Measurements from ENCODE around the gene CD247.

Gene CD247

DNA sequence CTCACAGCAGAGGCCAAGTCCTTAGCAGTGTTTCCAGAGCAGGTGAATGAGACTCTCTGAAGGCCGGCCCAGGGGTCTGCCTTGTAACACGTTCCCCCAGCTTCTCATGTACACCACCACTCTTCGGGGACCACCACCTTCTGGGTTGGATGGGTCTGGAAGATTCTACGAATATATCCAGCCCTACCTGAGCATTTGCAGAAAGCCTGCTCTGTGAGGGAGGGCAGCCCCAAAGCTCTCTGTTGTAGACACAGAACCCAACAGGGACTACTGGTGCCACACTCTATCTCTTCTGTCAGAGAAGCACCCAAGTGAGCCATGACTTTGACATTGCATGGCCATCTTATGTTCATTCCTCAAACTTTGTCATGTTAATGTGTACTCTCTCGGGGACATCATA, 61.8 kb downstream of the CD247 start:
- Histone ChIP-seq H3K27me3 (ENCODE audit: control insufficient read depth, insufficient read depth, low read length) (peaks cover 39% of the 10 kb centered on the region), H3K9ac (ENCODE audit: low read length) (no peak overlapping the region), H3K36me3 (ENCODE audit: control insufficient read depth, insufficient read depth, low read length) (no peaks in the 10 kb centered on the region), H3K4me3 (ENCODE audit: low read depth, low read length) (peak overlapping the region; percentile 3; the same call in 1 of the 2 replicates), H3K27ac (ENCODE audit: low read depth, low read length) (no peak overlapping the region), H3K9me3 (ENCODE audit: control insufficient read depth, insufficient read depth, low read depth, low read length) (no peaks in the 10 kb centered on the region), H3K4me1 (ENCODE audit: control insufficient read depth, insufficient read depth, low read length) (peaks cover 26% of the 10 kb centered on the region; the same call in 1 of the 2 replicates)

DNA sequence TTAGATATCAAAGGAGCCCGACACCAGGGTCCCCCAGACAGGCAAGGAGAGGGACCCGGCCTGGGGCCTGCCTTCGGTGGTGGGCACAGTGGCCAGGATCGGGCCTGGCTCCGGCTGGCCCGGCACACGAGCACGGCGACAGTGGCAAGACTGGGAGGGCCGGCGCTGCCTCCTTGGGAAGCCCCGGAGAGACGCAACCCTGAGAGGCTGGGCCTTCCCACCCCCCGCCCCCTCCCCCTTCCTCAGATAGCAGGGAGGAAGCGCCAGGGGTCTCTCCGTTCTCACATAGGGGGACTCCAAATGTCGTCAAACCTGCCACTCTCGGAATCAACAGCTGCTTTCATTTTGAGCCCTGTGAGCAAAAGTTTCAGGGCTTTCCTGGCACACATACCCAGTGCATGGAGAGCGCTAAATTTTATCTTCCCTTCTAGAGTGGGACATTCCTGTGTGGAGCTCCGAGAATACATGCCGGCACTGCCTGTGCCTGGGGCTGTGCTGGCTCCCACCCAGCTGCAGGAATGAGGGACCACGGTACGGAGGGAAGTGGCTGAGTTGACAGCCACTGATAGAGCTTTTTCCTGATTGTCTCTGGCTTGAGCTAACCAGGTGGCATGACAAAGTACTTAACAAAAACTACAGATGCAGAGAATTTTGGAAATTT, 62.4 kb downstream of the CD247 start:
- Histone ChIP-seq H3K27ac (ENCODE audit: low read depth, low read length) (no peak overlapping the region), H3K4me3 (ENCODE audit: low read depth, low read length) (peak overlapping the region; percentile 68), H3K27me3 (ENCODE audit: control insufficient read depth, insufficient read depth, low read length) (peaks cover 39% of the 10 kb centered on the region), H3K36me3 (ENCODE audit: control insufficient read depth, insufficient read depth, low read length) (no peaks in the 10 kb centered on the region), H3K9ac (ENCODE audit: low read length) (no peak overlapping the region), H3K9me3 (ENCODE audit: control insufficient read depth, insufficient read depth, low read depth, low read length) (no peaks in the 10 kb centered on the region), H3K4me1 (ENCODE audit: control insufficient read depth, insufficient read depth, low read length) (peaks cover 26% of the 10 kb centered on the region; the same call in 1 of the 2 replicates)

DNA sequence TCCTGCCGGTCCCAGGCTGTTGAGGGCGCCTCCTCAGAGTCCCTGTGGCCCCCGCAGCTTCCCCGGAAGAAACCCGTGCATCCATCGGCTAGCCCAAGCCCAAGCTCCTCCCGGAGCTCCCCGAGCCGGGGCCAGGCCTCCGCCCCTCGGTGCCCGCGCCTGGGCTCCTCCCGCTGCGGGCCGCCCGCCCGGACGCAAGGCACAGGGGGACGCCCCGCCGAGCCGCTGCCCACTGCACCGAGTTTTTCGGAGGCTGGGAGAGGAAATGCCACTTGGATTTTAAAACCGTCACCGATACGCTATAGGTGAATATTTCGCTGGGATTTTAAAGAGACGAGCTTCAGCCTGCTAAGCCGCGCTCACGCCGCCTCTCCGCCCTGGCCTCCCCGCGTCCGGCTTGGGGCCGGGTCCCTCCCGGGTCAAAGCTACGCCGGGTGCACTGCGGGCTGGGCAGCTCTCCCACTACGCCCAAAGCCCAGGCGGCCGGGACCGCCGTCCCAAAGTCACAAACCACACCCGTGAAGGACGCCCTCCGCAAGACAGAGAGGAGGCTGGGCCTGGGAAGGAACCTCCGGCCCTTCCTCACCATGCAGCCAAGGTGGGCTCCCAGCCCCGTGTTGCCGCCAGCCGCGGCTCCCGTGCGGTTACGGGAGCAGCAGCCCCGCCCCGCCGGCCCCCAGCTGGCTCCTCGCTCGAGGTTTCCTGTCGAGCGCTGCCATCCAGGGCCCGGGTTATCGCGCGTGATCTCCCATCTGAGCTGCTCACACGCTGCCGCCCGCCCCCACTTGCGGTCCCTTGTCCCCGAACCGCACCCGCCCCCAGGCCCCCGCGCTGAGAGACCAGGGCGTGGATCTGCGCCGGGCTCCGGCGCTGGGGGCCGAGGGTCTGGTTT, 63.2 kb downstream of the CD247 start:
- Histone ChIP-seq H3K9ac (ENCODE audit: low read length) (peak overlapping the region; percentile 10), H3K4me3 (ENCODE audit: low read depth, low read length) (peak overlapping the region; percentile 68), H3K27me3 (ENCODE audit: control insufficient read depth, insufficient read depth, low read length) (peaks cover 39% of the 10 kb centered on the region), H3K9me3 (ENCODE audit: control insufficient read depth, insufficient read depth, low read depth, low read length) (no peaks in the 10 kb centered on the region), H3K36me3 (ENCODE audit: control insufficient read depth, insufficient read depth, low read length) (no peaks in the 10 kb centered on the region), H3K4me1 (ENCODE audit: control insufficient read depth, insufficient read depth, low read length) (peaks cover 26% of the 10 kb centered on the region; the same call in 1 of the 2 replicates), H3K27ac (ENCODE audit: low read depth, low read length) (no peak overlapping the region)

DNA sequence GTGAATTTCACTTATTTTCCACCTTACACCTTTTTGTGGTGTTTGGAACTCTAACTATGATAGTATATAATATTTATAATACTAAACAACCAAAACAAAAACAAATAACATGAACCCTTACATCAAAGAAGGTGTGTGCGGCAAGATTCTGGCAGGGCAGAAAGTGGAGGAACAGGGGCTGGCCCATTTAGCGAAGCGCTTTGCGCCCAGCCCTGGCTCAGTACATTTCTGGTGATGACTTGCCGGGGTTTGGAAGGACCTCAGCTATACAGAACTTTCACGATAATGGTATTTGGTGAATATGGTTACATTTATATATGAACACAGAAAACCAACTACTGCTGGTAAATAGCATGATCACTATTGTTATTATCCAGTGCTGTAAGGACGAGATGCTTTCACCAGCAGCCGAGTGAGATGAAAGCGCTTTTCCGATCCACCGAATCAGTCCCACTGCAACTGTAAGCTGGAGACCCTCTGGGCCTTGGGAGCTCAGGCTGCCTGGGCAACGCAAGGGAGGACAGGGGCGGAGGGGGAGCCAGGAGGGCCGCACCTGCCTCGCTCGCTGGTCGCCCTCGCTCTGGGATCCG, 63.9 kb downstream of the CD247 start:
- H3K27me3 ChIP-seq (ENCODE audit: control insufficient read depth, insufficient read depth, low read length): peaks cover 39% of the 10 kb centered on the region
- H3K9me3 ChIP-seq (ENCODE audit: control insufficient read depth, insufficient read depth, low read depth, low read length): no peaks in the 10 kb centered on the region
- H3K4me3 ChIP-seq (ENCODE audit: low read depth, low read length): peak overlapping the region; percentile 68
- H3K9ac ChIP-seq (ENCODE audit: low read length): no peak overlapping the region
- peaks cover 26% of the 10 kb centered on the region; the same call in 1 of the 2 replicates for H3K4me1 ChIP-seq (ENCODE audit: control insufficient read depth, insufficient read depth, low read length)
- no peak overlapping the region for H3K27ac ChIP-seq (ENCODE audit: low read depth, low read length)
- H3K36me3 ChIP-seq (ENCODE audit: control insufficient read depth, insufficient read depth, low read length): no peaks in the 10 kb centered on the region

DNA sequence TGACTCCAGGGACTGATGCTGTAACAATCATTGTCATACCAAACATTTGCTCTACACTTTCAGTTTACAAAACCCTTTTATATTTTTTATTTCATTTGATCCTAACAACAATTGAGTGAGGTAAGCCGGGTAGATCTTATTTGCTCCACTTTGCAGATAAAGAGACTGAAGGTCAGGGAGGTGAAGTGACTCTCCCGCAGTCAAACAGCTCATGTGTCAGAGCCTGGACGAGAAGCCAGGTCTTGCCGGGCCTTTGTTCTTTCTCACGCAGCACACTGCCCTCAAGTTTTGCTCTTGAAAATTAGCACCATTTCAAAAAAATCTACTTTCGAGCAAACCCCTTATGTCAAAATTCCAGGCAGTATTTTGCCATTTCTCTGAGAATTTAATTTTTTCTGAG, 65.2 kb downstream of the CD247 start:
- no peak overlapping the region for H3K9ac ChIP-seq (ENCODE audit: low read length)
- no peaks in the 10 kb centered on the region for H3K9me3 ChIP-seq (ENCODE audit: control insufficient read depth, insufficient read depth, low read depth, low read length)
- H3K4me1 ChIP-seq (ENCODE audit: control insufficient read depth, insufficient read depth, low read length): peaks cover 27% of the 10 kb centered on the region; the same call in 1 of the 2 replicates
- no peak overlapping the region for H3K4me3 ChIP-seq (ENCODE audit: low read depth, low read length)
- peaks cover 39% of the 10 kb centered on the region for H3K27me3 ChIP-seq (ENCODE audit: control insufficient read depth, insufficient read depth, low read length)
- no peak overlapping the region for H3K27ac ChIP-seq (ENCODE audit: low read depth, low read length)
- H3K36me3 ChIP-seq (ENCODE audit: control insufficient read depth, insufficient read depth, low read length): no peaks in the 10 kb centered on the region

DNA sequence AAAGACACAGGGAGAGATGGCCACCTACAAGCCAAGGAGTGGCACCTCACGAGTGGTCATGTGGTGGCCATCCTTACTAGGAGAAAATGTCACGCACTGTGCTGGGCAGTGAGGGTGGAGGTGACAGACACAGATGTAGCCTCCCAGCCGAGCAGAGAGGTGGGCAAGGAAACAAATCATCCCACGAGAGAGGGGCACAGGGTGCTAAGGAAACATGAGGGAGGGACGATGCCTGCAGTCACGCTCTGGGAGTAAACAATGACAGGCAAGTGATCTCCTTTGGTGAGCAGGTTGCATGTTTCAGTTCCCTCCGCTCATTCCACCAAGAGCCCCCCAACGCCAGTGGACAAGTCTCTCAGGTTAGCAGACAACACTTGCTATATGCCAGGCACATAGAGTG, 65.8 kb downstream of the CD247 start:
- Histone ChIP-seq H3K4me1 (ENCODE audit: control insufficient read depth, insufficient read depth, low read length) (peaks cover 26% of the 10 kb centered on the region), H3K9ac (ENCODE audit: low read length) (no peak overlapping the region), H3K9me3 (ENCODE audit: control insufficient read depth, insufficient read depth, low read depth, low read length) (no peaks in the 10 kb centered on the region), H3K27me3 (ENCODE audit: control insufficient read depth, insufficient read depth, low read length) (peaks cover 37% of the 10 kb centered on the region), H3K4me3 (ENCODE audit: low read depth, low read length) (no peak overlapping the region), H3K27ac (ENCODE audit: low read depth, low read length) (no peak overlapping the region), H3K36me3 (ENCODE audit: control insufficient read depth, insufficient read depth, low read length) (no peaks in the 10 kb centered on the region)

DNA sequence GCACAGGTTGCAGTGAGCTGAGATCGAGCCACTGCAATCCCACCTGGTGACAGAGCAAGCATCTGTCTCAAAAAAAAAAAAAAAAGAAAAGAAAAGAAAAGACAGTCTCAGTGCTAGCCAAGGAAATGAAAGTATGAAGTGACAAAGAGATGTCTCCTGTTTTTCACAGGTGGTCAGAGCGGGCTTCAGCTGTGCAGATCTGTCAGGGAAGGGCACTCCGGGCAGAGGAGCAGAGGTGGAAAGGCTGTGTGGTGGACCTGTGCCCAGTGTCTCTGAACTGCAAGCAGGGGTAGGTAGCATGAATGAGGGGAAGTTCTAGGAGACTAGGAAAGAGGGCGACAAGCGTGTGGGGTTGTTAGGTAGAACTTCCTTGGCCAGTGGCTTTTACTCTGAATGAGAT, 67.5 kb downstream of the CD247 start:
- Histone ChIP-seq H3K27me3 (ENCODE audit: control insufficient read depth, insufficient read depth, low read length) (peaks cover 20% of the 10 kb centered on the region), H3K9ac (ENCODE audit: low read length) (no peak overlapping the region), H3K4me3 (ENCODE audit: low read depth, low read length) (no peak overlapping the region), H3K9me3 (ENCODE audit: control insufficient read depth, insufficient read depth, low read depth, low read length) (no peaks in the 10 kb centered on the region), H3K27ac (ENCODE audit: low read depth, low read length) (no peak overlapping the region), H3K36me3 (ENCODE audit: control insufficient read depth, insufficient read depth, low read length) (no peaks in the 10 kb centered on the region), H3K4me1 (ENCODE audit: control insufficient read depth, insufficient read depth, low read length) (peaks cover 17% of the 10 kb centered on the region)

DNA sequence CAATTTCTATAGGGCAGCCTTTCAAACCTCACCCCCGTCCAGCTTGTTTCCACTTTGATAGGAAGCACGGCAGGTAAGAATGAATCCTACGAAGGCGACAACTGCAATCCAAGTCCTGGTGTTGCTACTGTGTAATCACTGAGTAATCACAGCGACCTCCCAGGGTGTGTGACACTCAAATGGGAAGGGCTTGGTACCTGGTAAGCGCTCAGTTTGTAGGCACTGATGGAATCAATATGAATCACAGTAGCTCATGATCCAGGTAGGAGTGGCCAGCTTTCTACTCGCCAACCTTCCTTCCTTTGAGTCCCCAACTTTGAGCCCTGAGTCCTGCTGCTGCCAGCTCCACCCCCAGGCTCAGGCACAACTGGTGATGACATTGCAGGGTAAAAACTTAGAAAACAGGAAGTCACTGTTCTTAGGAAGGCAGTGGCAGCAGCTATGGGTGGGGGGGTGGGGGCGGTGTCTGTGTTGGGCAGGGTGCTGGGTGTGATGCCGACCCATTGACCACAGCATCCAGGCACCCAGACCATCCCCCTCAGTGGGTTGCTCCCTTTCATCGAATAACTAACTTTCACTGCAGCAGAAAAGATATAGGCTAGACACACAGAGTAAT, 70.7 kb downstream of the CD247 start:
- Histone ChIP-seq H3K9ac (ENCODE audit: low read length) (no peak overlapping the region), H3K4me1 (ENCODE audit: control insufficient read depth, insufficient read depth, low read length) (peaks cover 14% of the 10 kb centered on the region), H3K27ac (ENCODE audit: low read depth, low read length) (no peak overlapping the region)

DNA sequence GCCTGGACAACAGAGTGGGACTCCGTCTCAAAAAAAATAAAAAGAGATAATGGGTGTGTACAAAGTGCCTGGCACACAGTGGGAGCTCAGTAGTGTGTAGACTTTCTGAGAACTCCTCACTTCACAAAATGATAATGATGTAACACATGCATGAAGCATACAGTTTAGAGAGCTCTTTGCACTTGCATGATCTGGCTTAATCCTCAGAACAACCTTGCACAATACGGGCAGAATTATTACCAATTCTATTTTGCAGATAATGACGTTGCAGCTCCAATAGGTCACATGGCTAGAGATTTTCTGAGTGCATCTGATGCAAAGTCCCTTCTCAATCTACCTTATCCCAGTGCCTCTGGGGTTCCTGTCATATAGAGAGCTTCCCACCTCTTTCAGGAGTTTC, 71.4 kb downstream of the CD247 start:
- H3K4me3 ChIP-seq (ENCODE audit: low read depth, low read length): no peak overlapping the region
- peaks cover 16% of the 10 kb centered on the region for H3K4me1 ChIP-seq (ENCODE audit: control insufficient read depth, insufficient read depth, low read length)
- no peak overlapping the region for H3K27ac ChIP-seq (ENCODE audit: low read depth, low read length)
- no peak overlapping the region for H3K9ac ChIP-seq (ENCODE audit: low read length)
- H3K36me3 ChIP-seq (ENCODE audit: control insufficient read depth, insufficient read depth, low read length): no peaks in the 10 kb centered on the region
- H3K27me3 ChIP-seq (ENCODE audit: control insufficient read depth, insufficient read depth, low read length): no peaks in the 10 kb centered on the region
- H3K9me3 ChIP-seq (ENCODE audit: control insufficient read depth, insufficient read depth, low read depth, low read length): no peaks in the 10 kb centered on the region

More for the DNA sequence above, 70.7 kb downstream of the CD247 start:
- no peaks in the 10 kb centered on the region for H3K9me3 ChIP-seq (ENCODE audit: control insufficient read depth, insufficient read depth, low read depth, low read length)
- H3K36me3 ChIP-seq (ENCODE audit: control insufficient read depth, insufficient read depth, low read length): no peaks in the 10 kb centered on the region
- H3K27me3 ChIP-seq (ENCODE audit: control insufficient read depth, insufficient read depth, low read length): no peaks in the 10 kb centered on the region
- no peak overlapping the region for H3K4me3 ChIP-seq (ENCODE audit: low read depth, low read length)

DNA sequence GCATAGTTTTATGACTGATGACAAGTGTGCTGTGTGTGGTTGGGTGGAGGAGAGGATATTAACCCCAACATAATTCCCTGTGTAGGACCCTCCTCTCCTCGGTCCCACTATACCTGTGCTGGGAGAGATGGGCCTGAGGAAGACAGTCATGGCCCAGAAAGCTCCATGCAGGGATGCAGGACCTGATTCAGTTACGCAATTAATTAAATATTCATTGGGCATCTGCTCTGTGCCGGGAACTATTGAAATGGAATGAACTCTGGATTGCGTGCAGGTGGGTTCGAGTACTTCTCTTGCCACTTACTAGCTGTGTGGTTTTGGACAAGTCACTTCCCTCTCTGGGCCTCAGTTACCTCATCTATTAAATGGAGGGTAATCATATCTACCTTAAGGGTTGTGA, 74.6 kb downstream of the CD247 start:
- Histone ChIP-seq H3K9me3 (ENCODE audit: control insufficient read depth, insufficient read depth, low read depth, low read length) (no peaks in the 10 kb centered on the region), H3K4me1 (ENCODE audit: control insufficient read depth, insufficient read depth, low read length) (peaks cover 21% of the 10 kb centered on the region), H3K9ac (ENCODE audit: low read length) (no peak overlapping the region), H3K36me3 (ENCODE audit: control insufficient read depth, insufficient read depth, low read length) (no peaks in the 10 kb centered on the region), H3K4me3 (ENCODE audit: low read depth, low read length) (no peak overlapping the region), H3K27me3 (ENCODE audit: control insufficient read depth, insufficient read depth, low read length) (peaks cover 27% of the 10 kb centered on the region), H3K27ac (ENCODE audit: low read depth, low read length) (no peak overlapping the region)

Data from HUES6 (cell line).